ENCODE data around the gene SLC9A3.

DNA sequence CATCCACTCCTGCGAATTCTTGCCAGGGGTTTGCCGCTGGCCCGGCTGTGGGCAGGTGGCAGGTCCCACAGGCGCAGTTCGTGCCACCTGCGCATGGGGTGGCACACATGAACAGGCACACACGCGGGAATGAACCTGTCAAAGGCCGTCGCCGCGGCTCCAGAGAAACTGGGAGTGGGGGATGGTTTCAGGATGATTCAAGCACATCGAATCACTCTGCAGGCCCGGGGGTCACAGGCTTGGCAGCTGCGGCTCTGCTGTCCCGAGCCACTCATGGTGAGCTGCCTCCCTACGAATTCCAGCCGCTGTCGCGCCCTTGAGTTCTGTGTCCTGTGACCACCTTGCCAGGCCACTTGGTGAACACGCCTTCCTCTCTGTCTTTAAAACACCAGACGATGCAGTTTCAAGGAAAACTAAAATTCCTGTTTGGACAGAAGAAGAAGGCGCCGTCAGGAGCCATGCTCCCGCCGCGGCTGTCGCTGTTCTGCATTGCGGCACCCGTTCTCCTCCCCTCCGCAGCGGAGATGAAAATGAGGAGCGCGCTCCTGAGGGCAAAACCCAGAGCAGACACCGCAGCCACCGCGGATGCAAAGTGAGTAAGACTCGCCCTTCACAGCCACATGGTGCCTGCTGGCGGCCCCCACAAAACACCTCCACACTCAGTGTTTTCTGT, 96.7 kb downstream of the SLC9A3 start:
- TF ChIP-seq, protein P1, sequence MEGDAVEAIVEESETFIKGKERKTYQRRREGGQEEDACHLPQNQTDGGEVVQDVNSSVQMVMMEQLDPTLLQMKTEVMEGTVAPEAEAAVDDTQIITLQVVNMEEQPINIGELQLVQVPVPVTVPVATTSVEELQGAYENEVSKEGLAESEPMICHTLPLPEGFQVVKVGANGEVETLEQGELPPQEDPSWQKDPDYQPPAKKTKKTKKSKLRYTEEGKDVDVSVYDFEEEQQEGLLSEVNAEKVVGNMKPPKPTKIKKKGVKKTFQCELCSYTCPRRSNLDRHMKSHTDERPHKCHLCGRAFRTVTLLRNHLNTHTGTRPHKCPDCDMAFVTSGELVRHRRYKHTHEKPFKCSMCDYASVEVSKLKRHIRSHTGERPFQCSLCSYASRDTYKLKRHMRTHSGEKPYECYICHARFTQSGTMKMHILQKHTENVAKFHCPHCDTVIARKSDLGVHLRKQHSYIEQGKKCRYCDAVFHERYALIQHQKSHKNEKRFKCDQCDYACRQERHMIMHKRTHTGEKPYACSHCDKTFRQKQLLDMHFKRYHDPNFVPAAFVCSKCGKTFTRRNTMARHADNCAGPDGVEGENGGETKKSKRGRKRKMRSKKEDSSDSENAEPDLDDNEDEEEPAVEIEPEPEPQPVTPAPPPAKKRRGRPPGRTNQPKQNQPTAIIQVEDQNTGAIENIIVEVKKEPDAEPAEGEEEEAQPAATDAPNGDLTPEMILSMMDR (IDR thresholded peaks at IDR 0.05): no peak
- TF ChIP-seq POLR2A (IDR thresholded peaks at IDR 0.05): no peak

All from uterus (tissue), 2 donors.